HCT116 (cell line): ENCODE data around the gene FGB. TPM values are rescaled to one million over a fixed set of nuclear protein-coding genes. Genes with fewer than 3 reads are reported as not detected.

Source experiments
- ATAC-seq: fragments of 200-7000 bp; cut with Tn5 transposase; 2 replicates; pipeline ENCODE4 v1.9.1; 2020; ENCODE audit warnings: mild to moderate bottlenecking, moderate library complexity
- BruUV-seq: library from RNA; stranded (reverse); fragments of 400-500 nt; replicated peaks from 2 replicates; lab custom pipeline; 2021; lab: Mats Ljungman, UMichigan
- CTCF ChIA-PET: fragments of 300-600 bp; sonication (Branson Sonifier 250); formaldehyde crosslinking; loops from one replicate; lab custom pipeline; 2021; ENCODE audit warnings: antibody characterized with exemption; lab: Charles Lee
- POLR2A ChIA-PET: fragments of 300-600, 350-600 bp; sonication (Branson Sonifier 250); formaldehyde crosslinking; loops from one replicate; lab custom pipeline; 2021; ENCODE audit warnings: antibody characterized with exemption; lab: Charles Lee
- RAD21 ChIA-PET, 2 experiments: fragments of 300-600 bp; sonication (Branson Sonifier 250); formaldehyde crosslinking; loops; one replicate each; lab custom pipeline; 2023; ENCODE audit warnings: low total read pairs in 2 of 2; ENCODE audit not compliant: uncharacterized antibody in 2 of 2, unreplicated experiment in 2 of 2, low non-redundant PET in 1 of 2; lab: Charles Lee
- DNase-seq: peaks from one replicate; pipeline ENCODE4 v3.0.0-alpha.2; 2010; ENCODE audit warnings: low read depth, low spot score
- H2AFZ ChIP-seq: fragments of 200-600 bp; shearing (Covaris generic), sonication (generic); 2 replicates; pipeline ENCODE4 v1.6.1; 2017; ENCODE audit warnings: low read depth, mixed run types, mixed read lengths, antibody characterized with exemption, low read length; ENCODE audit not compliant: poor library complexity, severe bottlenecking
- H3K27ac ChIP-seq: 2 replicates; pipeline ENCODE4 v1.5.1; 2012; ENCODE audit warnings: low read depth, low read length
- H3K27me3 ChIP-seq: fragments of 200-600 bp; sonication (generic); 2 replicates; pipeline ENCODE4 v1.6.1; 2016; ENCODE audit warnings: mixed run types, low read length, mixed read lengths; ENCODE audit not compliant: insufficient read depth
- H3K36me3 ChIP-seq, 2 experiments: fragments of 200-500 bp in 1 of 2; fragments of 200-600 bp in 1 of 2; sonication (Bioruptor generic) in 1 of 2; sonication (generic) in 1 of 2; 2 replicates each; pipeline versions ENCODE4 v1.5.1 to v1.6.1; 2014 to 2016; ENCODE audit warnings: low read length in 2 of 2, inconsistent platforms in 1 of 2, mixed read lengths in 1 of 2, mixed run types in 1 of 2; ENCODE audit not compliant: insufficient read depth in 2 of 2, control insufficient read depth in 1 of 2
- H3K4me1 ChIP-seq, 2 experiments: fragments of 200-600 bp in 1 of 2; sonication (generic) in 1 of 2; 2 replicates each; pipeline versions ENCODE4 v1.5.1 to v1.6.1; 2012 to 2017; ENCODE audit warnings: low read length in 2 of 2, inconsistent platforms in 1 of 2, mild to moderate bottlenecking in 1 of 2, mixed read lengths in 1 of 2, mixed run types in 1 of 2, moderate library complexity in 1 of 2; ENCODE audit not compliant: insufficient read depth in 2 of 2, control insufficient read depth in 1 of 2
- H3K4me2 ChIP-seq: fragments of 200-600 bp; sonication (generic); 2 replicates; pipeline ENCODE4 v1.6.1; 2017; ENCODE audit warnings: mixed run types, low read length, mixed read lengths
- H3K4me3 ChIP-seq, 2 experiments: fragments of 200-600 bp in 1 of 2; sonication (generic) in 1 of 2; replicated peaks in 1 of 2; 2 replicates each; pipeline ENCODE4 v1.5.1; 2011 to 2016; ENCODE audit warnings: low read length in 2 of 2, control low read depth in 1 of 2, low read depth in 1 of 2, mild to moderate bottlenecking in 1 of 2, mixed read lengths in 1 of 2, mixed run types in 1 of 2
- H3K79me2 ChIP-seq: fragments of 200-600 bp; sonication (generic); 2 replicates; pipeline ENCODE4 v1.6.1; 2017; ENCODE audit warnings: mild to moderate bottlenecking, mixed run types, low read length, moderate library complexity, mixed read lengths; ENCODE audit not compliant: insufficient read depth
- H3K9ac ChIP-seq: fragments of 200-600 bp; sonication (generic); 2 replicates; pipeline ENCODE4 v1.6.1; 2016; ENCODE audit warnings: low read length, mixed read lengths
- H3K9me2 ChIP-seq: fragments of 200-600 bp; sonication (generic), shearing (Covaris generic); 2 replicates; pipeline ENCODE4 v1.6.1; 2017; ENCODE audit warnings: mixed run types, mild to moderate bottlenecking, moderate library complexity; ENCODE audit not compliant: insufficient read depth
- H3K9me3 ChIP-seq, 2 experiments: fragments of 200-500 bp in 1 of 2; fragments of 200-600 bp in 1 of 2; sonication (Bioruptor generic) in 1 of 2; sonication (generic) in 1 of 2; 2 replicates each; pipeline ENCODE4 v1.6.1; 2014 to 2017; ENCODE audit warnings: low read length in 2 of 2, mixed read lengths in 2 of 2, inconsistent platforms in 1 of 2, low read depth in 1 of 2, mild to moderate bottlenecking in 1 of 2, mixed run types in 1 of 2, moderate library complexity in 1 of 2; ENCODE audit not compliant: control insufficient read depth in 1 of 2, insufficient read depth in 1 of 2
- H4K20me1 ChIP-seq: fragments of 200-600 bp; sonication (generic), shearing (Covaris generic); 2 replicates; pipeline ENCODE4 v1.6.1; 2017; ENCODE audit warnings: mixed run types, mild to moderate bottlenecking, moderate library complexity; ENCODE audit not compliant: insufficient read depth
- CEBPB ChIP-seq: IDR thresholded peaks from 2 replicates; pipeline ENCODE4 v1.6.1; 2012; ENCODE audit warnings: low read depth
- CTCF ChIP-seq, 3 experiments: fragments of 200-600 bp in 1 of 3; sonication (generic) in 1 of 3; IDR thresholded peaks in 2 of 3; conservative IDR thresholded peaks in 1 of 3; 2 replicates each; pipeline ENCODE4 v1.5.1; 2012 to 2017; ENCODE audit warnings: low read depth in 2 of 3, low read length in 2 of 3, antibody characterized with exemption in 1 of 3, borderline replicate concordance in 1 of 3, control low read depth in 1 of 3, mild to moderate bottlenecking in 1 of 3, mixed read lengths in 1 of 3, mixed run types in 1 of 3, moderate library complexity in 1 of 3; ENCODE audit not compliant: insufficient read depth in 1 of 3
- FOSL1 ChIP-seq: IDR thresholded peaks from 2 replicates; pipeline ENCODE4 v1.6.1; 2012; ENCODE audit warnings: low read depth
- JUND ChIP-seq: IDR thresholded peaks from 2 replicates; pipeline ENCODE4 v1.6.1; 2012
- REST ChIP-seq: IDR thresholded peaks from 2 replicates; pipeline ENCODE4 v1.6.1; 2012; ENCODE audit warnings: low read depth
- SRF ChIP-seq: IDR thresholded peaks from 2 replicates; pipeline ENCODE4 v1.6.1; 2012; ENCODE audit warnings: low read depth
- ZBTB33 ChIP-seq: IDR thresholded peaks from 2 replicates; pipeline ENCODE4 v1.6.1; 2011; ENCODE audit warnings: mild to moderate bottlenecking, low read length, moderate library complexity; ENCODE audit not compliant: insufficient replicate concordance; ENCODE audit errors: extremely low read depth
- ZNF274 ChIP-seq: fragments of 200-500 bp; sonication (Bioruptor generic); IDR thresholded peaks from 2 replicates; pipeline ENCODE4 v1.6.1; 2014; ENCODE audit warnings: mild to moderate bottlenecking, low read depth, low read length, inconsistent platforms
- intact Hi-C: fragments of 100-400 bp; cut with micrococcal nuclease; formaldehyde crosslinking; loops from 2 replicates; pipeline ENCODE4 v1.10.0; 2022
- total RNA-seq: library from RNA; stranded (reverse); gene quantifications from one replicate; pipeline ENCODE4 v1.2.1, GENCODE V29; 2021; ENCODE audit not compliant: unreplicated experiment

Gene FGB
- total RNA-seq, 1 experiment from 2014 or later, result 2.0 TPM

GRCh38 chr4:154597798-154598774, 35.3 kb downstream of the FGB start:
- H3K36me3 ChIP-seq, result no peaks in the 10 kb centered on the region
- no peaks in the 10 kb centered on the region for H3K9me3 ChIP-seq
- no peak overlapping the region for H3K27ac ChIP-seq
- H3K4me1 ChIP-seq, result peaks cover 3 to 7% of the 10 kb centered on the region in 2 experiments; a peak in 3 of 4 replicates
- CTCF ChIA-PET, result interaction anchor here (1.6 kb wide), 1 partner anchor 20 kb away, joined by 5 read pairs; no protein-coding TSS in a partner anchor
- ATAC-seq (no peak), DNase-seq (no peak)
- BruUV-seq, result no TSS peak
- no peak overlapping the region for H3K9ac ChIP-seq
- RAD21 ChIA-PET, result no interaction called here
- POLR2A ChIA-PET, result interaction anchor here (1.2 kb wide), 1 partner anchor 9 kb away, joined by 3 read pairs; no protein-coding TSS in a partner anchor
- intact Hi-C loops, result no loop called here
- no peaks in the 10 kb centered on the region for H3K9me2 ChIP-seq
- H3K4me2 ChIP-seq, result no peak overlapping the region
- no peak for TF ChIP-seq ZNF274
- TF ChIP-seq REST, result no peak
- TF ChIP-seq FOSL1, result no peak
- TF ChIP-seq SRF, result no peak
- TF ChIP-seq CTCF (IDR thresholded peaks at IDR 0.05 in 2 of 3, conservative IDR thresholded peaks at IDR 0.05 in 1 of 3; ENCODE audit: borderline replicate concordance in 1 of 3, insufficient read depth in 1 of 3, low read depth in 2 of 3, low read length in 2 of 3), result no peak
- TF ChIP-seq JUND, result no peak
- no peak for TF ChIP-seq CEBPB
- no peak for TF ChIP-seq ZBTB33
- no peak overlapping the region for H3K4me3 ChIP-seq
- no peaks in the 10 kb centered on the region for H3K27me3 ChIP-seq
- no peaks in the 10 kb centered on the region for H4K20me1 ChIP-seq
- no peak overlapping the region for H2AFZ ChIP-seq
- H3K79me2 ChIP-seq, result no peaks in the 10 kb centered on the region
